Activated CD8-positive, alpha-beta memory T cell treated with anti-CD3 and anti-CD28 coated beads, Interleukin-2, amount 50 U/mL, for 4 hours (primary cell): ENCODE measurements around the gene NKIRAS2.

Experiments
- DNase-seq: peaks from one replicate; pipeline ENCODE4 v3.0.0-alpha.2; 2020

NKIRAS2 gene

DNA sequence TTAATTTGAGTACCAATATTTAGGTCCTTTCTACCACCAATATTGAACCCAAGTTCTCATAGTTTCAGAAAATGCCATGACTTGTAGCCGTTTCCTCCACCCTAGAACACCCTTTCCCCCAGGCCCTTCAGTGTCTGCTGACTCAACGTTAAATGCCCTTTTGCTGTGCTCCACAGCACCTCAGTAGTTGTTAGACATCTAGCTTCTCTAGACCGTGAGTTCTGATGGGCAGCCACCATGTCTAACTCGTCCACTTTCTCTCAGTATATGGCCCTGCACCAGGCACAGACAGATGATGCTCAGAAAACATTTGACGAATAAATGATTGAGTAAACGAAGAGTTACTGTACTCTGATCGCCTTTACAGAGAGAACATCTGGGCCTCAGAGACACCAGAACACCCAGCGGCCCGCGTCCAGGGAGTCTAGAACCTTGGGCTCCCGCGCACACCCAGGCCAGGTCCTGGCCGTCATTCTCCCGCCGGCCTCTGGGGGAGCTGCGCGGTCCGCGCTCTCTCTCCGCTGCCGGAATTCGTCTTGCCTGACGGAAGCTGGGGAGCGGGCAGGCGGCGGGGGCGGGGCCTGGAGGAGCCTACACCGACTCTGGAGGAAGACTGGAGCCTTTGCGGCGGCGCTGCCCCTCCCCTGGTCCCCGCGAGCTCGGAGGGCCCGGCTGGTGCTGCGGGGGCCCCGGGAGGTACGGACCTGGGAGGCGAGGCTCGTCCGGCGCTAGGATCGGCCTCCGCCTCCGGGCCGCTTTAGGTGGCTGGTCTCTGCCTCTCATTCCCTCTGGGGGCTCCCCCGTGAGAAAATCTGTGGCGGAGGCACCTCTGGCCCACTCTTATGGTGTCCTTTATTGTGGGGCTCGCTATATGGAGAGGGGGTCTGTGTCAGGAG lies at the start of gene NKIRAS2:
Gene NKIRAS2 (plus strand): TSS at position 582 of the 896 bp plus-strand sequence. CDS start 1,488 bp downstream, outside the sequence.
- DNase-seq = peak; percentile 92

DNA sequence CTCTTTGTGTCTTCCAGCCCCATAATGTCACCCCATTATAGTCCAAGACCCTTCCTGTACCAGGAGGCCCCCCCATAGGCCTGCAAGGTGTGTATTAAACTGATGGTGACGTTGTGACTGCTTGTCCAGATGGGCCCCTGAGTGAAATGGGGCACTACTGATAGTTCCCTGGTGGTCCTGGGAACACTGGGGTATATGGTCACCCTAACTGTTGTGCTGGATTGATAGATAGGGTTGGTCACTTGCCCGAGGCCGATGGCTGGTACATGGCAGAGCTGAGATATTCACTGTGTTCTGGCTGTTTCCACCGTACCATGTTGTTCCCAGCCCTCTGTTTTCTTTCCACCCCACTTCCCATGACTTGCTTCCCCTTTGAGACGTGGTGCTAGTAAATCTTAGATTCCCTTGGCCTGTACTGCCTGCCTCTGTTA lies 49.0 kb upstream of the NKIRAS2 start:
- DNase-seq = no peak

DNA sequence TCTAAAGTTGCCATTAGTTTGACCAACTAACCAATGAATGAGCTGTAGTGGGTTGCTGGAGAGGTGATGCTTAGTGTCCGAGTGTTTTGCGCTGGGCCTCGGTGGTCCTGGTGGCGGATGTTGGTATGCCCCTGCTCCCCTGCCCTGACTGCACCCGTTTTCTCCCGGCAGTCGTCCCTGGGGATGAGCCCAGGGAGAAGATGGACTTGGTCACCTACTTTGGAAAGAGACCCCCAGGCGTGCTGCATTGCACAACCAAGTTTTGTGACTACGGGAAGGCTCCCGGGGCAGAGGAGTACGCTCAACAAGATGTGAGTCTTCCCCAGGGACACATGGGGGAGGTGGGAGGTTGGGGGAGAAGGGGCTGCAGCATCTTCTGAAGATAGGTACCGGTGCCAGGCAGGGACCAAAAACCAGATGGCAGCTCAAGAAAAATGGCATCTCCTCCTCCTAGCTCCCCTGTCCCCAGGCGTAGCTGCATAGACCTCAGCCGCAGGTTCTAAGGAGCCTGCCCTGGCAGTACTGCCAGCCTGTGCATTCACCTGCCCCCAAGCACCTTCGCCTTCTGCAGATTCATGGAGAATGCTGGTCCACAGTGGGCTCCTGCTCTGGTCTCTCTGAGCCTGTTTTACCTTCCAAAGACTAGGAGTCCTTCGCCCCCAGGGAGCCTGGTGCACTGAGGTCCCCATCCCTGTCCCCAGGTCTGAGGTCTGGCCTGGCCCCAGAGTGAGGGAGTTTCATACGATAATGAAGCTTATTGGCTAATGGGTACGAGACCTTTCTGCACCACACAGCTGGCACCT lies 48.0 kb upstream of the NKIRAS2 start:
- no peak for DNase-seq

- DNase-seq = no peak
These were observed 47.1 kb upstream of the NKIRAS2 start for GRCh38 chr17:41972571-41973407.

DNA sequence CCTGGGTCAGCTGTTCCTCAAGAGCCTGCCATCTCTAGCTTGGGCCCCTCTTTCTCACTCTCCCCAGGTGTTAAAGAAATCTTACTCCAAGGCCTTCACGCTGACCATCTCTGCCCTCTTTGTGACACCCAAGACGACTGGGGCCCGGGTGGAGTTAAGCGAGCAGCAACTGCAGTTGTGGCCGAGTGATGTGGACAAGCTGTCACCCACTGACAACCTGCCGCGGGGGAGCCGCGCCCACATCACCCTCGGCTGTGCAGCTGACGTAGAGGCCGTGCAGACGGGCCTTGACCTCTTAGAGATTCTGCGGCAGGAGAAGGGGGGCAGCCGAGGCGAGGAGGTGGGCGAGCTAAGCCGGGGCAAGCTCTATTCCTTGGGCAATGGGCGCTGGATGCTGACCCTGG lies 46.5 kb upstream of the NKIRAS2 start:
- DNase-seq = no peak

- DNase-seq = no peak
These were observed 45.9 kb upstream of the NKIRAS2 start for GRCh38 chr17:41974031-41974430.

- DNase-seq = no peak
These were observed 45.2 kb upstream of the NKIRAS2 start for GRCh38 chr17:41974658-41975057.

DNA sequence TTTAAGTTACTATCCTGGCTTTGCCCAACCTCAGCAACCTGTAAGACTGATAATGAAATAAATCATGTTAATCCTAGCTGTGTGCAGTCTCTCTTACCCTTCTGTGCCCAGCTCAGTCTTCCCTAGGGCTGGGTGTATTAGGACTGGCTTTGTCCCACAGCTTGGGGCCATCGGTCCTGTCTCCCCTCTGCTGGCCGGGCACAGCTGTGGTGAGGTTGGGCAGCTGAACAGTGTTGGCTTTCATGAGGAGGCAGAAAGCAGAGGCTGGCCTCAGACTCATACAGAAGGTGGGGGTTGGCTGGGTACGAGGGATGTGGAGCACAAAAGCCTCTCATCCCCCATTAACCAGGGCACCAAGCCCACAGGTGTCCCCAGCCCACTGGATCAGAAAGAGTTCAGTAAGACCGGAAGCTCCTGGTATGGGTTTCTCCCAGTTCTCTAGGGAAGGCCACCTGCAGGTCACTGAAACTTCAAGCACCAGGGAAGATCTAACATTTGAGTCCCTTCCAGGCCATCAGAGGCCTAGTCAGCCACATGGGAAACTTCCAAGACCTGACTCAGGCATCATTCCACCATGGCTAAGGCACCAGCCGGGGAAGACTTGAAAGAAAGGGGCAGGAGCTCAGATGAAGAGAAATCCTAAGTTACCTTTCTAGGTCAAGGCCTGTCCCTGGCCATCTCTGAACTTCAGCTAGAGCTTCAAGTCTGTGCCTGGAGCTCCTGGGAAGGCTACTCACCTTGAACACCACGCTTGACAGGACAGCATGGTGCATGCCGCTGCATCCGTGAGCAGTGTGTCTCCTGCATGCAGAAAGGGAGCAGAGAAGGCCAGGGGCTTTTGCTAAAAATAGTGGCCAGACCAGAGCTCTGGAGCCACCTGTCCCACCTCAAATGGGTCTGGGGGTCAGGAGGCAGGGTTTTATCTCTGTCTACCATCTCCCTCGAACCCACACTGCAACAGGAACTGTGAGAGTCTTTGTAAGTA lies 44.5 kb upstream of the NKIRAS2 start:
- DNase-seq = no peak

GRCh38 chr17:41976142-41976768 lies 43.6 kb upstream of the NKIRAS2 start:
- DNase-seq = no peak

GRCh38 chr17:41977991-41978390 lies 41.9 kb upstream of the NKIRAS2 start:
- no peak for DNase-seq

GRCh38 chr17:41982026-41982760 lies 37.7 kb upstream of the NKIRAS2 start:
- DNase-seq = no peak

GRCh38 chr17:41984454-41984853 lies 35.4 kb upstream of the NKIRAS2 start:
- DNase-seq = no peak

DNA sequence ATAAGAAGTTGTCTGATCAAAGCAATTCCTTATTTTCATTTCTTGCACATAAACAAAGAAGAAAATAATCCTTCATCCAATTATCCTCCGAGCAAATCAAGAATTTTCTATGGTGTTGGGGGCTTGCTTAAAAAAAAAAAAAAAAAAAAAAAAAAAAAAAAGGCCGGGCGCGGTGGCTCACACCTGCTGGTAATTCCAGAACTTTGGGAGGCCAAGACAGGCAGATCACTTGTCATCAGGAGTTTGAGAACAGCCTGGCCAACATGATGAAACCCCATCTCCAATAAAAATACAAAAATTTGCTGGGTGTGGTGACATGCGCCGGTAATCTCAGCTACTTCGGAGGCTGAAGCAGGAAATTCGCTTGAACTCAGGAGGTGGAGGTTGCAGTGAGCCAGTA lies 34.0 kb upstream of the NKIRAS2 start:
- DNase-seq = no peak

DNA sequence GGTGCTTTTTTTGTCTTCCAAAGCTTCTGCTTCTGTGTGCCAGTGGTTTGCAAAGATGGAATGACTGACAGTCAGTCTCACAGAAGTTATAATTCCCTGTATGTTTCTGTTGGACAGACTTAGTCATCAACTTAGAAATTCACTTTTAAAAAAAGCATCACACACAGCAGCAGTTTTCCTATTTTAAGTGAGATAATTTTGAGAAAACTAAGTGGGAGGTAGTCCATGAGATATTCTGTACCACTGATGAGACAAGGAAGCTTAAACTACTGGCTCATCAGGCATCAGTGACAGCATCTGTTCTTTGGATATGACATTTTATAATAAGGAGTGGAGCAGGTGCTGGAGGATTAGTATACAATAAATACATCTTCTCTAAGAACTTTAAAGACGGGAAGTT lies 33.3 kb upstream of the NKIRAS2 start:
- no peak for DNase-seq

DNA sequence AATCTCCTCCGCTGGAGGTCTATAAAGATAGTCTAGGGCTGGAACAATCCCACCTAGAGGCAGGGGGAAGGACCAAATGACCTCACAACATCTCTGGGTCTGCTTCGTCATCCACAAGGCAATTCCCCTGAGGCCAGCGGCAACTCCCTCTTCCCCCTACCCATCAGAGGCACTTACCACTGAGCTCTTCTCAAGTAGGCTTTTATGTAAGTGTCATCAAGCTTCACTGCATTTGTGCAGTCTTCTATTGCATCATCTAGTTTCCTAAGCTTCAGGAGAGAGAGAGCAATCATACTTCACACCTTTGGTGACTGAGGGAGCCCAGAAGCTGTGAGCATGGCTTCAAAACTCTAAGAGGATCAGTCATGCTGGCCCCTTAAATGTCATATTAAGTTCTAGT lies 32.2 kb upstream of the NKIRAS2 start:
- DNase-seq = no peak

- DNase-seq = no peak
These were observed 31.5 kb upstream of the NKIRAS2 start for GRCh38 chr17:41988418-41988817.

- no peak for DNase-seq
These were observed 30.0 kb upstream of the NKIRAS2 start for GRCh38 chr17:41989702-41990419.

DNA sequence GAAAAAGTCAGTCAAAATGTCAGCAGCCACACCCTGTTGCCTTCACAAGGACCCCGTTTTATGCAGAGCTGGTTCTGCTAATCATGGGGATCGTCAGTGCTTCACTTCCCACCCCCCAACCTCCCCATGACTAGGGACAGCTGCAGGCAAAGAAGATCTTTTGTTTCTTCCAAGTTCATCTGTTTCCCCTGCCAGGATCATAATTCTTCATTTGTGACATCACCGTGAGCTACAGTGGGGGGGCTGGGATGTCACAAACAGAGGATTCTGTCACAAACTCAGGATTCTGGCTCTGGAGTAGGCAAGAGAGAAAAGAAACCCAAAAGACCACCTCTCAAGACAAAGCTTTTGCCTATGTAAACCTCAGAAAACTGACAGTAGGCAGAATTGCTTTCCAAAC lies 27.3 kb upstream of the NKIRAS2 start:
- DNase-seq = no peak

GRCh38 chr17:41996855-41997164 lies 23.1 kb upstream of the NKIRAS2 start:
- no peak for DNase-seq

- no peak for DNase-seq
These were observed 21.4 kb upstream of the NKIRAS2 start for GRCh38 chr17:41998497-41998896.
